H1 (cell line): ENCODE data around the gene IP6K1. TPM values are rescaled to one million over a fixed set of nuclear protein-coding genes. Genes with fewer than 3 reads are reported as not detected.
"Not testable (repeated sequence)": the region's sequence is repeated elsewhere in the genome, so short reads cannot be mapped to it uniquely, and the experiment has no call there.

Experiments
- CTCF ChIA-PET: fragments of 300-600 bp; sonication (Branson Sonifier 250); formaldehyde crosslinking; loops from one replicate; lab custom pipeline; 2021; ENCODE audit not compliant: partially characterized antibody; lab: Charles Lee
- POLR2A ChIA-PET: fragments of 300-600 bp; sonication (Branson Sonifier 250); formaldehyde crosslinking; loops from one replicate; lab custom pipeline; 2021; ENCODE audit warnings: inconsistent platforms; ENCODE audit not compliant: partially characterized antibody; lab: Charles Lee
- DNase-seq, 2 experiments: peaks; one replicate each; pipeline versions ENCODE4 v3.0.0 to v3.0.0-alpha.2; 2010 to 2022; ENCODE audit warnings: low spot score in 2 of 2, low read depth in 1 of 2, mixed read lengths in 1 of 2
- FAIRE-seq: peaks from 2 replicates; lab custom pipeline; 2011; peaks lifted over from hg19 to GRCh38; lab: Jason Lieb, UNC
- H2AFZ ChIP-seq: 2 replicates; pipeline ENCODE4 v1.8.1; 2012; ENCODE audit warnings: low read length, inconsistent platforms
- H2AK5ac ChIP-seq: 2 replicates; pipeline ENCODE4 v1.6.1; 2013; ENCODE audit warnings: low read depth, low read length
- H2BK120ac ChIP-seq: replicated peaks from 2 replicates; pipeline ENCODE3; 2013; ENCODE audit warnings: low read depth, low read length, inconsistent platforms
- H2BK12ac ChIP-seq: 2 replicates; pipeline ENCODE4 v1.6.1; 2013; ENCODE audit warnings: low read depth, low read length
- H2BK15ac ChIP-seq: 2 replicates; pipeline ENCODE4 v1.6.1; 2013; ENCODE audit warnings: low read length
- H2BK20ac ChIP-seq: 2 replicates; pipeline ENCODE4 v1.6.1; 2013; ENCODE audit warnings: low read length
- H2BK5ac ChIP-seq: 2 replicates; pipeline ENCODE4 v1.6.1; 2013; ENCODE audit warnings: low read depth, low read length
- H3K14ac ChIP-seq: 2 replicates; pipeline ENCODE4 v1.6.1; 2013; ENCODE audit warnings: inconsistent platforms; ENCODE audit not compliant: insufficient read length
- H3K18ac ChIP-seq: 2 replicates; pipeline ENCODE4 v1.6.1; 2013; ENCODE audit warnings: low read length; ENCODE audit errors: extremely low read depth
- H3K23ac ChIP-seq: 2 replicates; pipeline ENCODE4 v1.6.1; 2013; ENCODE audit warnings: inconsistent platforms; ENCODE audit not compliant: insufficient read length
- H3K23me2 ChIP-seq: 2 replicates; pipeline ENCODE4 v1.6.1; 2013; ENCODE audit warnings: low read depth, low read length
- H3K27ac ChIP-seq: 2 replicates; pipeline ENCODE4 v1.6.1; 2011; ENCODE audit warnings: low read depth, low read length, inconsistent platforms
- H3K27me3 ChIP-seq, 4 experiments: replicated peaks in 1 of 4; 1 replicate in 1 of 4; 2 replicates in 3 of 4; pipeline versions ENCODE4 v1.6.1 to v1.8.1; 2011 to 2013; ENCODE audit warnings: low read length in 3 of 4, mild to moderate bottlenecking in 3 of 4, inconsistent platforms in 2 of 4, mixed read lengths in 2 of 4, moderate library complexity in 1 of 4; ENCODE audit not compliant: control insufficient read depth in 3 of 4, insufficient read depth in 3 of 4; ENCODE audit errors: extremely low read depth in 1 of 4
- H3K36me3 ChIP-seq, 4 experiments: 2 replicates each; pipeline versions ENCODE4 v1.6.1 to v1.8.1; 2011 to 2013; ENCODE audit warnings: mild to moderate bottlenecking in 4 of 4, low read length in 3 of 4, moderate library complexity in 2 of 4, control low read depth in 1 of 4, inconsistent platforms in 1 of 4; ENCODE audit not compliant: insufficient read depth in 4 of 4, control insufficient read depth in 2 of 4
- H3K4ac ChIP-seq: replicated peaks from 2 replicates; pipeline ENCODE3; 2013; ENCODE audit warnings: low read length, low read depth, mixed read lengths, inconsistent platforms; ENCODE audit not compliant: insufficient read length
- H3K4me1 ChIP-seq, 4 experiments: replicated peaks in 1 of 4; 1 replicate in 1 of 4; 2 replicates in 3 of 4; pipeline versions ENCODE4 v1.6.1 to v1.8.1; 2011 to 2013; ENCODE audit warnings: low read length in 3 of 4, inconsistent platforms in 2 of 4, mixed read lengths in 1 of 4; ENCODE audit not compliant: insufficient read depth in 4 of 4, control insufficient read depth in 3 of 4
- H3K4me2 ChIP-seq, 2 experiments: 2 replicates each; pipeline versions ENCODE4 v1.6.1 to v1.8.1; 2011 to 2013; ENCODE audit warnings: low read depth in 2 of 2, low read length in 2 of 2, control low read depth in 1 of 2, inconsistent platforms in 1 of 2, mild to moderate bottlenecking in 1 of 2; ENCODE audit not compliant: insufficient read depth in 1 of 2
- H3K4me3 ChIP-seq, 4 experiments: fragments of 200-600, 300-600 bp in 1 of 4; sonication (generic), shearing (Covaris generic), sonication (Bioruptor Twin) in 1 of 4; 2 replicates each; pipeline versions ENCODE4 v1.5.1 to v1.8.1; 2011 to 2016; ENCODE audit warnings: low read length in 4 of 4, low read depth in 3 of 4, control low read depth in 2 of 4, inconsistent platforms in 2 of 4, mild to moderate bottlenecking in 2 of 4, mixed read lengths in 1 of 4, moderate library complexity in 1 of 4; ENCODE audit not compliant: insufficient read depth in 2 of 4; ENCODE audit errors: extremely low read depth in 1 of 4
- H3K56ac ChIP-seq: replicated peaks from 2 replicates; pipeline ENCODE3; 2013; ENCODE audit warnings: low read depth, mild to moderate bottlenecking, mixed read lengths, low read length, inconsistent platforms; ENCODE audit not compliant: insufficient read length
- H3K79me1 ChIP-seq: 2 replicates; pipeline ENCODE4 v1.6.1; 2013; ENCODE audit warnings: low read depth, low read length, control low read depth
- H3K79me2 ChIP-seq, 2 experiments: 2 replicates each; pipeline versions ENCODE4 v1.6.1 to v1.8.1; 2012 to 2013; ENCODE audit warnings: low read length in 2 of 2, mild to moderate bottlenecking in 2 of 2, inconsistent platforms in 1 of 2; ENCODE audit not compliant: insufficient read depth in 2 of 2, control insufficient read depth in 1 of 2
- H3K9ac ChIP-seq, 4 experiments: replicated peaks in 1 of 4; 1 replicate in 1 of 4; 2 replicates in 3 of 4; pipeline versions ENCODE4 v1.6.1 to v1.8.1; 2011 to 2013; ENCODE audit warnings: low read depth in 3 of 4, low read length in 3 of 4, control low read depth in 2 of 4, mild to moderate bottlenecking in 2 of 4, moderate library complexity in 2 of 4, inconsistent platforms in 1 of 4; ENCODE audit errors: extremely low read depth in 1 of 4
- H3K9me3 ChIP-seq, 2 experiments: 2 replicates each; pipeline versions ENCODE4 v1.6.1 to v1.8.1; 2012 to 2013; ENCODE audit warnings: mild to moderate bottlenecking in 2 of 2, moderate library complexity in 2 of 2, control low read depth in 1 of 2, inconsistent platforms in 1 of 2, low read depth in 1 of 2, low read length in 1 of 2, mixed read lengths in 1 of 2; ENCODE audit not compliant: insufficient read depth in 2 of 2
- H4K20me1 ChIP-seq, 2 experiments: replicated peaks in 1 of 2; 2 replicates each; pipeline versions ENCODE3 to v1.8.1; 2011 to 2013; ENCODE audit warnings: inconsistent platforms in 2 of 2, low read length in 2 of 2, mild to moderate bottlenecking in 1 of 2; ENCODE audit not compliant: insufficient read depth in 2 of 2, control insufficient read depth in 1 of 2
- H4K5ac ChIP-seq: 2 replicates; pipeline ENCODE4 v1.6.1; 2013; ENCODE audit warnings: low read length, low read depth, mixed read lengths, inconsistent platforms; ENCODE audit not compliant: insufficient read length
- H4K8ac ChIP-seq: 2 replicates; pipeline ENCODE4 v1.8.0; 2013; ENCODE audit warnings: mild to moderate bottlenecking, moderate library complexity, low read length, inconsistent platforms; ENCODE audit not compliant: insufficient read depth; ENCODE audit errors: extremely low read depth
- H4K91ac ChIP-seq: replicated peaks from 2 replicates; pipeline ENCODE3; 2013; ENCODE audit warnings: low read length, mixed read lengths, inconsistent platforms; ENCODE audit not compliant: insufficient read length
- WGBS, 2 experiments: shearing (Covaris generic) in 1 of 2; methylation state at CpG; one replicate each; pipeline versions ENCODE4 v1.1.6 to v1.1.7; 2013 to 2015; ENCODE audit warnings: low lambda C conversion rate in 2 of 2, mixed read lengths in 2 of 2, inconsistent platforms in 1 of 2, low coverage in 1 of 2, missing lambda C conversion rate in 1 of 2; ENCODE audit not compliant: insufficient replicate concordance in 2 of 2, insufficient coverage in 1 of 2, insufficient read length in 1 of 2; ENCODE audit errors: extremely low coverage in 1 of 2, missing lambda C conversion rate in 1 of 2; 5-methylcytosine and 5-hydroxymethylcytosine counted together
- polyA plus RNA-seq, 7 experiments: library from polyadenylated mRNA; depleted of rRNA in 3 of 7; stranded (reverse) in 5 of 7; unstranded in 2 of 7; fragments of >200 nt in 5 of 7; fragments of 200-250 nt in 2 of 7; gene quantifications; 1 replicate in 5 of 7; 2 replicates in 1 of 7; 4 replicates in 1 of 7; pipeline versions ENCODE4 v1.2.1 to v1.2.3, GENCODE V29; 2011 to 2013; ENCODE audit warnings: missing spikeins in 2 of 7, mixed read lengths in 2 of 7
- total RNA-seq: library from RNA; stranded (reverse); fragmentation: NEBNext Ultra II Directional; extraction: Animal tissue kit (Norgen Biotek cat#: 25700); gene quantifications from 2 replicates; pipeline ENCODE4 v1.2.1, GENCODE V29; 2021

The IP6K1 gene
- total and polyA plus RNA-seq, 2 of the 8 experiments (the other 6 are each of a cell fraction or from before 2014, with no cell fraction given): 31.5 to 35.2 TPM

DNA sequence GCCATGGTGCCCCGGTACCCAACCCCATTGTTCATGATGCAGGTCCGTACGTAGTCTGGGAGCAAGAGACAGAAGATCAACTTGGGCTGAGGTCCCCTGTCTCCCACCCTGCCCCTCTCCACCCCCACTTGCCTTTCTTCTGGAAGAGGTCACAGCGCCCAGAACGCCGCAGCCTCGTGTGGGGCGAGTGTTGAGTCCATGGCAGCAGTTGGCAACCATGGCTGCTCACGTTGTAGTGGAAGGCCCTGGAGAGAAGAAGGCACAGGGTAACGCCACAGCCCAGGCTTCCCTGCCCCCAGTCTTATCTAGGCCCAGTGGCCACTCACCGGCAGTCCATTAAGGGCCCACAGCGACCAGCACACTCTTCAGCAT is 98.9 kb downstream of the IP6K1 start:
- H3K27ac ChIP-seq, H4K91ac ChIP-seq, H4K5ac ChIP-seq, H3K79me1 ChIP-seq, H2AK5ac ChIP-seq, H4K8ac ChIP-seq, H2BK120ac ChIP-seq, H3K79me2 ChIP-seq, H2BK15ac ChIP-seq, H2BK12ac ChIP-seq, H3K27me3 ChIP-seq, DNase-seq, H3K9me3 ChIP-seq, H3K14ac ChIP-seq, H4K20me1 ChIP-seq, H3K23ac ChIP-seq, H3K56ac ChIP-seq, H3K4me1 ChIP-seq, H3K4ac ChIP-seq, H3K18ac ChIP-seq, H3K9ac ChIP-seq, H2AFZ ChIP-seq, CTCF ChIA-PET, FAIRE-seq, H2BK5ac ChIP-seq, H2BK20ac ChIP-seq: not testable (repeated sequence)
- 81% methylated on average over 7 of the region's 12 CpGs; no CpG with 5 or more reads in 1 of the 2 experiments for WGBS, 2 experiments
- Histone ChIP-seq H3K4me3 (peak overlapping the region; percentile 49 to 74 (median 52); a peak in 7 of 8 replicates), H3K36me3 (peaks cover 14 to 15% (median 15%) of the 10 kb centered on the region in 4 experiments), H3K23me2 (peaks cover 14% of the 10 kb centered on the region), H3K4me2 (peak overlapping the region; percentile 77 to 99)
- POLR2A ChIA-PET: interaction anchor here (2.6 kb wide), 1 partner anchor 31 kb away, joined by 12 read pairs; the partner anchor contains the start of gene AMIGO3
